HepG2 (cell line): ENCODE results near the gene SHBG.

Experiments used
- CERS6 ChIP-seq: sonication (generic); formaldehyde crosslinking; IDR thresholded peaks from 2 replicates; pipeline ENCODE4 v1.5.0; 2020; ENCODE audit warnings: missing genetic modification reagents
- CTCF ChIP-seq: sonication (generic); formaldehyde crosslinking; IDR thresholded peaks from 2 replicates; pipeline ENCODE4 v1.5.0; 2020; ENCODE audit warnings: mild to moderate bottlenecking, missing genetic modification reagents, moderate library complexity
- ELF4 ChIP-seq: sonication (generic); formaldehyde crosslinking; IDR thresholded peaks from 2 replicates; pipeline ENCODE4 v1.5.0; 2020; ENCODE audit warnings: missing genetic modification reagents, mild to moderate bottlenecking, moderate library complexity, borderline replicate concordance
- EZH2 ChIP-seq: conservative IDR thresholded peaks from 2 replicates; pipeline ENCODE4 v1.6.1; 2012; ENCODE audit warnings: mild to moderate bottlenecking, low read depth, low read length, moderate library complexity
- FOSL1 ChIP-seq: sonication (generic); formaldehyde crosslinking; IDR thresholded peaks from 2 replicates; pipeline ENCODE4 v1.9.0; 2021; ENCODE audit warnings: missing genetic modification reagents, borderline replicate concordance
- FOXM1 ChIP-seq: sonication (generic); formaldehyde crosslinking; IDR thresholded peaks from 2 replicates; pipeline ENCODE4 v1.5.0; 2020; ENCODE audit warnings: missing genetic modification reagents
- MEF2D ChIP-seq: sonication (generic); formaldehyde crosslinking; IDR thresholded peaks from 2 replicates; pipeline ENCODE4 v1.5.1; 2020; ENCODE audit warnings: mild to moderate bottlenecking, missing genetic modification reagents
- RAD21 ChIP-seq: fragments of 450-650 bp; formaldehyde crosslinking; IDR thresholded peaks from 2 replicates; pipeline ENCODE4 v1.5.0; 2020; ENCODE audit warnings: mild to moderate bottlenecking
- TFAP4 ChIP-seq: sonication (generic); IDR thresholded peaks from 2 replicates; pipeline ENCODE4 v1.6.1; 2016; ENCODE audit warnings: low read depth, borderline replicate concordance
- ZMAT3 ChIP-seq: sonication (generic); formaldehyde crosslinking; conservative IDR thresholded peaks from 2 replicates; pipeline ENCODE4 v1.7.0; 2021; ENCODE audit warnings: missing genetic modification reagents
- ZNF225 ChIP-seq: sonication (generic); formaldehyde crosslinking; IDR thresholded peaks from 2 replicates; pipeline ENCODE4 v1.4.0; 2020; ENCODE audit warnings: mild to moderate bottlenecking, missing genetic modification reagents
- ZNF556 ChIP-seq: sonication (generic); formaldehyde crosslinking; IDR thresholded peaks from 2 replicates; pipeline ENCODE4 v1.4.0; 2020; ENCODE audit warnings: mild to moderate bottlenecking, missing genetic modification reagents, borderline replicate concordance

- no peak for TF ChIP-seq ZNF556 (CRISPR knock-in tag)
- no peak for TF ChIP-seq ELF4 (CRISPR knock-in tag)
- TF ChIP-seq ZMAT3 (CRISPR knock-in tag) = no peak
- TF ChIP-seq FOXM1 (CRISPR knock-in tag) = no peak
- no peak for TF ChIP-seq CERS6 (CRISPR knock-in tag)
- TF ChIP-seq ZNF225 (CRISPR knock-in tag) = no peak
- TF ChIP-seq EZH2 = no peak
- no peak for TF ChIP-seq CTCF
- TF ChIP-seq RAD21 (CRISPR knock-in tag) = no peak
- TF ChIP-seq TFAP4 = no peak
- no peak for TF ChIP-seq MEF2D (CRISPR knock-in tag)
- no peak for TF ChIP-seq FOSL1 (CRISPR knock-in tag)
Observed at GRCh38 chr17:7636163-7636562, 6.2 kb downstream of the SHBG start.
